Peyer's patch (tissue), 4 donors: Measurements from ENCODE around the gene PDE4D.

ENCODE experiments used
- POLR2A ChIP-seq, 2 donors: fragments of 450-650 bp; IDR thresholded peaks; one replicate each; pipeline ENCODE4 v1.5.1; 2017; ENCODE audit warnings: antibody characterized with exemption in 2 of 2, mild to moderate bottlenecking in 2 of 2, moderate library complexity in 2 of 2
- TF ChIP-seq, protein P1 (sequence below), 6 experiments: fragments of 450-650 bp in 4 of 6; fragments of 200-600 bp in 2 of 6; sonication (generic) in 1 of 6; IDR thresholded peaks; one replicate each; pipeline ENCODE4 v1.5.1; 2017 to 2019; ENCODE audit warnings: antibody characterized with exemption in 6 of 6, mild to moderate bottlenecking in 3 of 6, moderate library complexity in 1 of 6

- TF ChIP-seq, protein P1, sequence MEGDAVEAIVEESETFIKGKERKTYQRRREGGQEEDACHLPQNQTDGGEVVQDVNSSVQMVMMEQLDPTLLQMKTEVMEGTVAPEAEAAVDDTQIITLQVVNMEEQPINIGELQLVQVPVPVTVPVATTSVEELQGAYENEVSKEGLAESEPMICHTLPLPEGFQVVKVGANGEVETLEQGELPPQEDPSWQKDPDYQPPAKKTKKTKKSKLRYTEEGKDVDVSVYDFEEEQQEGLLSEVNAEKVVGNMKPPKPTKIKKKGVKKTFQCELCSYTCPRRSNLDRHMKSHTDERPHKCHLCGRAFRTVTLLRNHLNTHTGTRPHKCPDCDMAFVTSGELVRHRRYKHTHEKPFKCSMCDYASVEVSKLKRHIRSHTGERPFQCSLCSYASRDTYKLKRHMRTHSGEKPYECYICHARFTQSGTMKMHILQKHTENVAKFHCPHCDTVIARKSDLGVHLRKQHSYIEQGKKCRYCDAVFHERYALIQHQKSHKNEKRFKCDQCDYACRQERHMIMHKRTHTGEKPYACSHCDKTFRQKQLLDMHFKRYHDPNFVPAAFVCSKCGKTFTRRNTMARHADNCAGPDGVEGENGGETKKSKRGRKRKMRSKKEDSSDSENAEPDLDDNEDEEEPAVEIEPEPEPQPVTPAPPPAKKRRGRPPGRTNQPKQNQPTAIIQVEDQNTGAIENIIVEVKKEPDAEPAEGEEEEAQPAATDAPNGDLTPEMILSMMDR (IDR thresholded peaks at IDR 0.05) = no peak
- no peak for TF ChIP-seq POLR2A (IDR thresholded peaks at IDR 0.05)
These were observed 433.0 kb downstream of the PDE4D start for GRCh38 chr5:59460368-59461153.
